Psoas muscle (tissue), 8 donors: Measurements from ENCODE around the gene GALNT9. TPM values are rescaled to one million over a fixed set of nuclear protein-coding genes. Genes with fewer than 3 reads are reported as not detected.

Experiments
- ATAC-seq, 4 donors: fragments of 200-7000 bp; cut with Tn5 transposase; one replicate each; pipeline ENCODE4 v1.9.1; 2020; ENCODE audit warnings: moderate library complexity in 3 of 4, mild to moderate bottlenecking in 2 of 4
- DNase-seq, 2 donors: peaks; one replicate each; pipeline ENCODE4 v3.0.0-alpha.2; 2020
- H3K27ac ChIP-seq: fragments of 200-600 bp; one replicate; pipeline ENCODE4 v1.8.0; 2022
- H3K27me3 ChIP-seq, 3 donors: fragments of 200-600 bp in 1 of 3; one replicate each; pipeline versions ENCODE4 v1.6.1 to v1.8.0; 2013 to 2022; ENCODE audit warnings: low read length in 2 of 3, mild to moderate bottlenecking in 2 of 3, moderate library complexity in 1 of 3; ENCODE audit not compliant: insufficient read depth in 3 of 3
- H3K36me3 ChIP-seq, 2 donors: fragments of 200-600 bp in 1 of 2; one replicate each; pipeline versions ENCODE4 v1.6.1 to v1.8.0; 2013 to 2022; ENCODE audit warnings: low read depth in 1 of 2, mild to moderate bottlenecking in 1 of 2, moderate library complexity in 1 of 2; ENCODE audit not compliant: insufficient read depth in 1 of 2
- H3K4me1 ChIP-seq: fragments of 200-600 bp; one replicate; pipeline ENCODE4 v1.8.0; 2022
- H3K4me3 ChIP-seq: fragments of 200-600 bp; one replicate; pipeline ENCODE4 v1.8.0; 2022; ENCODE audit warnings: mild to moderate bottlenecking
- H3K9me3 ChIP-seq: fragments of 200-600 bp; one replicate; pipeline ENCODE4 v1.8.0; 2022
- WGBS, 3 donors: extraction: QIAGEN DNeasy Blood & Tissue Kit; methylation state at CpG; one replicate each; pipeline versions ENCODE4 v1.1.6 to v1.1.7; 2013; 5-methylcytosine and 5-hydroxymethylcytosine counted together
- intact Hi-C, 2 donors: fragments of 100-400 bp; cut with DNase I; formaldehyde crosslinking; loops; one replicate each; pipeline versions ENCODE4 v1.11.0 to v1.14.2; 2022
- polyA plus RNA-seq, 3 donors: library from polyadenylated mRNA; stranded (reverse); fragments of 200-250 nt; gene quantifications; one replicate each; pipeline ENCODE4 v1.2.3, GENCODE V29; 2013
- total RNA-seq, 4 donors: library from RNA; stranded (reverse); fragmentation: NEBNext Ultra II Directional in 2 of 4; extraction: Animal tissue kit (Norgen Biotek cat#: 25700) in 2 of 4; gene quantifications; one replicate each; pipeline versions ENCODE4 v1.2.1 to v1.2.4, GENCODE V29; 2021 to 2023
- TF ChIP-seq, protein P1 (sequence below): fragments of 200-600 bp; IDR thresholded peaks from one replicate; pipeline ENCODE4 v1.8.0; 2022; ENCODE audit warnings: antibody characterized with exemption
- donor health status: healthy with polysubstance abuse.
- donor health status: DM: no; HTN: no; CAD: no; lungs with moderate emphysema.
- donor health status: Bipolar disorder and iron deficiency.
- donor health status: healthy.
- donor health status: DM: yes; HTN: yes; CAD: no.
- donor health status: DM: no; HTN: no; CAD: no.
- donor health status: DM: no; HTN: no; CAD: no.
- donor health status: DM: yes; HTN: yes; CAD: no.

GALNT9 gene
- total and polyA plus RNA-seq, 7 donors, result 0.01 to 0.21 (median 0.08) TPM; not detected in 4

DNA sequence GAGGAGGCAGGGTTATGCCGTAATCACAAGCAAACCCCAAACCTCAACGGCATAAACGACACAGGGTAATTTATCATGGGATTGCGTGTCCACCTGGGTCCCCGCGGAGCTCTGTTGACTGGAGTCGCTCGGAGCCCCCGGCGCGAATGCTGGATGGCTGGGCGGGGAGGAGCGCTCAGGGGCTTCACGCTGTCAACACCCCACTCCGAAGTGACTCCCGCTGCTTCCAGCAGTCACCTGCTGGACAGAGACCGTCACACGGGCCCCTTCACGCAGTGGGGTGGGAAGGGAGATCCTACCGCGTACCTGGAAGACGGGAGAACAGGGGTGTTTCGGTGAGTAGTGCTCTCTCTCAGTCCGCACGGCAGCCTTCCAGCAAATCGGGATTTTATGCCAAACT lies 4.4 kb upstream of the GALNT9 start:
- intact Hi-C loops, result no loop called here
- peaks cover 0 to 84% (median 22%) of the 10 kb centered on the region in 3 donors for H3K27me3 ChIP-seq
- H3K4me1 ChIP-seq, result no peaks in the 10 kb centered on the region
- no peaks in the 10 kb centered on the region for H3K9me3 ChIP-seq
- H3K36me3 ChIP-seq, result no peaks in the 10 kb centered on the region
- 61 to 69% (median 63%) methylated on average over 26 of the region's 26 CpGs for WGBS, 3 donors
- no peak overlapping the region for H3K4me3 ChIP-seq
- TF ChIP-seq, protein P1, sequence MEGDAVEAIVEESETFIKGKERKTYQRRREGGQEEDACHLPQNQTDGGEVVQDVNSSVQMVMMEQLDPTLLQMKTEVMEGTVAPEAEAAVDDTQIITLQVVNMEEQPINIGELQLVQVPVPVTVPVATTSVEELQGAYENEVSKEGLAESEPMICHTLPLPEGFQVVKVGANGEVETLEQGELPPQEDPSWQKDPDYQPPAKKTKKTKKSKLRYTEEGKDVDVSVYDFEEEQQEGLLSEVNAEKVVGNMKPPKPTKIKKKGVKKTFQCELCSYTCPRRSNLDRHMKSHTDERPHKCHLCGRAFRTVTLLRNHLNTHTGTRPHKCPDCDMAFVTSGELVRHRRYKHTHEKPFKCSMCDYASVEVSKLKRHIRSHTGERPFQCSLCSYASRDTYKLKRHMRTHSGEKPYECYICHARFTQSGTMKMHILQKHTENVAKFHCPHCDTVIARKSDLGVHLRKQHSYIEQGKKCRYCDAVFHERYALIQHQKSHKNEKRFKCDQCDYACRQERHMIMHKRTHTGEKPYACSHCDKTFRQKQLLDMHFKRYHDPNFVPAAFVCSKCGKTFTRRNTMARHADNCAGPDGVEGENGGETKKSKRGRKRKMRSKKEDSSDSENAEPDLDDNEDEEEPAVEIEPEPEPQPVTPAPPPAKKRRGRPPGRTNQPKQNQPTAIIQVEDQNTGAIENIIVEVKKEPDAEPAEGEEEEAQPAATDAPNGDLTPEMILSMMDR, result no peak
- DNase-seq (no peak), ATAC-seq (no peak)
- no peak overlapping the region for H3K27ac ChIP-seq

DNA sequence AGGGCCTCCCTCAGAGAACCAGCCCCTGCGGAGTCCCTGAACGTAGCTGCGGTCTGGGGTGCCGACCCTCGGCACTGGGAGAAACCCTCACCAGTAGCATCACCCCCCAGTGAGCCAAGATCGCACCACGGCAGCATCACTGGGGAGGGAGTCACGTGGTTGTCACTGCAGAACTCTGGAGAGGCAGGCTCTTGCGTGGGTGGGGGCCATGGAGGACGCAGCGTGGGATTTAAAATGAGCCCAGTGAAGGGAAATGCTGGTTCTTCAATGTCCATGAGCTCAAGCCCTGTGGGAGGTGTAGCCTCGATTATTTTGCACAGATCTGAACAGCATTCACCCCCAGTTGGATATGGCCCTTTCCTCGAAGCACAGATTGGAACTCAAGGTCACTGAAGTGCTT lies 3.9 kb upstream of the GALNT9 start:
- Histone ChIP-seq H3K4me3 (no peak overlapping the region), H3K4me1 (no peaks in the 10 kb centered on the region), H3K27me3 (peaks cover 0 to 84% (median 26%) of the 10 kb centered on the region in 3 donors), H3K36me3 (no peaks in the 10 kb centered on the region), H3K9me3 (no peaks in the 10 kb centered on the region), H3K27ac (no peak overlapping the region)
- DNase-seq, result no peak
- ATAC-seq, result no peak
- WGBS, 3 donors, result 72 to 76% (median 76%) methylated on average over 12 to 13 of the region's 13 CpGs
- intact Hi-C loops, result no loop called here
- TF ChIP-seq, protein P1, result no peak

DNA sequence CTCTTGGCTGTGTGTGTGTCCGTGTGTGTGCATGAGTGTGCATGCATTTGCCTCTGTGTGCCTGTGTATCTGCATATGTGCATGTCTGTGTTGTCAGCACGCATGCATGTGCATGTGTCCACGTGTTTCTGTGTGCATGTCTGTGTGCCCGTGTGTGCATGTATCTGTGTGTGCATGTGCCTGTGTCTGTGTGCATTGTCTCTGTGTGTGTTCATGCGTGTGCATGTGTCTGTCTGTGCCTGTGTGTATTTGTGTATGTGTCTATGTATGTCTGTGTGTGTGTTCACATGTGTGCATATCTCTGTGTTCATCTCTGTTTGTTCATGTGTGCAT lies 1.1 kb upstream of the GALNT9 start:
- Histone ChIP-seq H3K36me3 (no peaks in the 10 kb centered on the region), H3K4me3 (no peak overlapping the region), H3K9me3 (no peaks in the 10 kb centered on the region), H3K27me3 (peaks cover 0 to 77% (median 27%) of the 10 kb centered on the region in 3 donors), H3K4me1 (no peaks in the 10 kb centered on the region), H3K27ac (no peak overlapping the region)
- TF ChIP-seq, protein P1, result no peak
- intact Hi-C loops, result no loop called here
- DNase-seq (no peak), ATAC-seq (no peak)
- WGBS, 3 donors, result 83 to 84% (median 84%) methylated on average over 5 of the region's 5 CpGs

DNA sequence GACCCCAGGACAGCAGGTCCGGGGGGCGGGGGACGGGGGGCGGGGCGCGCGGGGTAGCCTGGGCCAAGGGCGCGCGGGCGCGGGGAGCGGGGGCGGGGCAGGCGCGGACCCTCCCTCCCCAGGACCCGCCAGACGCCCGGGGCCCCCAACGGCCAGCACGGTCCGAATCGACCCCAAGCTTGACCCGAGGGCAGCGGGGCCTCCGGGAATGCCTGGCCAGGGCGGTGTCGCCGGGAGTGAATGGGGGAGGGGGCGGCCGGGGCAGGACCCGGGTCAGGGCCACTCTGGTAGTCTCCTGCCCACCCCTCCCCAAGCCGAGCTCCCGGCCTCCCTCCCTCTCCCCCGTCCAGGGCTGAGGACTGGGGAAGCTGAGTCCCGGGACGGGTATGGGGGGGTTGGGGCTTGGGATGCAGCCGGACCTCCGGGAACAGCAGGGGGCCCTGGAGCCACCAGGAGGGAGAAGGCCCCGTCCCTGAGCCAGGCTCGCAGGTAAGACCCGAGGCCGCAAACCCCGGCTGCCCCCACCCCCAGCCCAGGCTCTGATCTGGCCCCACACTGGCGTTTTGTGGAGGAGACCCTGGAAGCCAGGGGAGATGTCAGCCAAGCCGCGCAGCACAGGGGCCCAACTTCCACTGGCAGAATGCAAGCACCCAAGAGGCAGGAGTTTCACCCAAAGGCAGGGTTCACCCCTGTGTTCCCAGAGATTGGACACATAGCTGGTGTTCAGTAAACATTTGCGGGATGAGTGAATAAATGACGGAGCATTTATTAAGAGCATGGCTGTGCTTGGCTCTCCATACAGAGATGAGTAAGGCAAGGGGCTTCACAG lies 545 bp upstream of the GALNT9 start:
- DNase-seq (no peak), ATAC-seq (no peak)
- H3K27me3 ChIP-seq, result peaks cover 0 to 79% (median 28%) of the 10 kb centered on the region in 3 donors
- TF ChIP-seq, protein P1, result no peak
- no peak overlapping the region for H3K27ac ChIP-seq
- no peak overlapping the region for H3K4me3 ChIP-seq
- no peaks in the 10 kb centered on the region for H3K36me3 ChIP-seq
- WGBS, 3 donors, result 7 to 18% (median 13%) methylated on average over 12 to 49 of the region's 49 CpGs
- H3K4me1 ChIP-seq, result no peaks in the 10 kb centered on the region
- intact Hi-C loops, result no loop called here
- no peaks in the 10 kb centered on the region for H3K9me3 ChIP-seq
